ENCODE measurements around the gene STXBP5L.
"Not testable (repeated sequence)": the region's sequence is repeated elsewhere in the genome, so short reads cannot be mapped to it uniquely, and the experiment has no call there.

Gene STXBP5L

GRCh38 chr3:121398051-121398450 is 490.0 kb downstream of the STXBP5L start:
- not testable (repeated sequence) for H2AK5ac ChIP-seq (ENCODE audit: low read length, severe bottlenecking); H3K4me2 ChIP-seq (ENCODE audit: low read length, poor library complexity, severe bottlenecking); H4K8ac ChIP-seq (ENCODE audit: low read length); H2BK15ac ChIP-seq (ENCODE audit: low read depth, poor library complexity, severe bottlenecking); H3K4me1 ChIP-seq (ENCODE audit: control insufficient read depth, insufficient read depth, low read depth, low read length); H3K4ac ChIP-seq (ENCODE audit: low read depth in 1 of 2, low read length in 2 of 2); H2AFZ ChIP-seq (ENCODE audit: low read depth, low read length); H3K23ac ChIP-seq (ENCODE audit: low read length in 2 of 2); H3K18ac ChIP-seq (ENCODE audit: low read depth in 1 of 2, low read length in 2 of 2); H3K9ac ChIP-seq (ENCODE audit: low read length); H3K27ac ChIP-seq (ENCODE audit: low read length, poor library complexity, severe bottlenecking); H3K14ac ChIP-seq (ENCODE audit: low read length in 2 of 2); H2BK5ac ChIP-seq (ENCODE audit: low read depth, low read length, poor library complexity, severe bottlenecking); H3K36me3 ChIP-seq (ENCODE audit: control insufficient read depth in 1 of 2, insufficient read depth in 2 of 2, low read depth in 1 of 2, low read length in 2 of 2); H4K91ac ChIP-seq (ENCODE audit: low read length); H3K27me3 ChIP-seq (ENCODE audit: control insufficient read depth in 1 of 2, insufficient read depth in 1 of 2, low read length in 2 of 2); H3K79me1 ChIP-seq (replicated peaks; ENCODE audit: low read length, poor library complexity, severe bottlenecking); H3K4me3 ChIP-seq (ENCODE audit: insufficient read depth in 1 of 2, low read depth in 1 of 2, low read length in 2 of 2); H2BK120ac ChIP-seq (ENCODE audit: low read depth, low read length); DNase-seq; H2BK12ac ChIP-seq (ENCODE audit: low read length in 2 of 2); H3K9me3 ChIP-seq (ENCODE audit: control insufficient read depth, low read length)
- WGBS, result 97% methylated on average over 6 of the region's 8 CpGs

GRCh38 chr3:121399820-121400219 is 491.8 kb downstream of the STXBP5L start:
- H3K4me3 ChIP-seq (ENCODE audit: insufficient read depth in 1 of 2, low read depth in 1 of 2, low read length in 2 of 2), result no peak overlapping the region
- H3K18ac ChIP-seq (ENCODE audit: low read depth in 1 of 2, low read length in 2 of 2), result no peak overlapping the region
- no peak overlapping the region for H4K8ac ChIP-seq (ENCODE audit: low read length)
- H3K23ac ChIP-seq (ENCODE audit: low read length in 2 of 2), result no peak overlapping the region
- no peaks in the 10 kb centered on the region for H3K36me3 ChIP-seq (ENCODE audit: control insufficient read depth in 1 of 2, insufficient read depth in 2 of 2, low read depth in 1 of 2, low read length in 2 of 2)
- H3K4me1 ChIP-seq (ENCODE audit: control insufficient read depth, insufficient read depth, low read depth, low read length), result no peaks in the 10 kb centered on the region
- no peak overlapping the region for H3K4ac ChIP-seq (ENCODE audit: low read depth in 1 of 2, low read length in 2 of 2)
- no peak overlapping the region for H2BK12ac ChIP-seq (ENCODE audit: low read length in 2 of 2)
- H2AK5ac ChIP-seq (ENCODE audit: low read length, severe bottlenecking), result no peak overlapping the region
- H3K14ac ChIP-seq (ENCODE audit: low read length in 2 of 2), result no peak overlapping the region
- no peak overlapping the region for H3K27ac ChIP-seq (ENCODE audit: low read length, poor library complexity, severe bottlenecking)
- H2BK120ac ChIP-seq (ENCODE audit: low read depth, low read length), result no peak overlapping the region
- no peak for DNase-seq
- no peak overlapping the region for H3K9ac ChIP-seq (ENCODE audit: low read length)
- H3K79me1 ChIP-seq (replicated peaks; ENCODE audit: low read length, poor library complexity, severe bottlenecking), result no peaks in the 10 kb centered on the region
- no peak overlapping the region for H4K91ac ChIP-seq (ENCODE audit: low read length)
- no peak overlapping the region for H2AFZ ChIP-seq (ENCODE audit: low read depth, low read length)
- H3K9me3 ChIP-seq (ENCODE audit: control insufficient read depth, low read length), result no peaks in the 10 kb centered on the region
- H3K4me2 ChIP-seq (ENCODE audit: low read length, poor library complexity, severe bottlenecking), result no peak overlapping the region
- H2BK15ac ChIP-seq (ENCODE audit: low read depth, poor library complexity, severe bottlenecking), result no peak overlapping the region
- H2BK5ac ChIP-seq (ENCODE audit: low read depth, low read length, poor library complexity, severe bottlenecking), result no peak overlapping the region
- H3K27me3 ChIP-seq (ENCODE audit: control insufficient read depth in 1 of 2, insufficient read depth in 1 of 2, low read length in 2 of 2), result no peaks in the 10 kb centered on the region

- no peak for DNase-seq
- Histone ChIP-seq H3K9me3 (ENCODE audit: control insufficient read depth, low read length) (no peaks in the 10 kb centered on the region), H3K14ac (ENCODE audit: low read length in 2 of 2) (no peak overlapping the region), H4K91ac (ENCODE audit: low read length) (no peak overlapping the region), H3K4me3 (ENCODE audit: insufficient read depth in 1 of 2, low read depth in 1 of 2, low read length in 2 of 2) (no peak overlapping the region), H4K8ac (ENCODE audit: low read length) (no peak overlapping the region), H2BK5ac (ENCODE audit: low read depth, low read length, poor library complexity, severe bottlenecking) (no peak overlapping the region), H3K18ac (ENCODE audit: low read depth in 1 of 2, low read length in 2 of 2) (no peak overlapping the region), H3K79me1 (replicated peaks; ENCODE audit: low read length, poor library complexity, severe bottlenecking) (no peaks in the 10 kb centered on the region), H2BK120ac (ENCODE audit: low read depth, low read length) (no peak overlapping the region), H3K4me1 (ENCODE audit: control insufficient read depth, insufficient read depth, low read depth, low read length) (no peaks in the 10 kb centered on the region), H3K27me3 (ENCODE audit: control insufficient read depth in 1 of 2, insufficient read depth in 1 of 2, low read length in 2 of 2) (no peaks in the 10 kb centered on the region), H3K4ac (ENCODE audit: low read depth in 1 of 2, low read length in 2 of 2) (no peak overlapping the region), H2BK12ac (ENCODE audit: low read length in 2 of 2) (no peak overlapping the region), H3K36me3 (ENCODE audit: control insufficient read depth in 1 of 2, insufficient read depth in 2 of 2, low read depth in 1 of 2, low read length in 2 of 2) (no peaks in the 10 kb centered on the region), H3K9ac (ENCODE audit: low read length) (no peak overlapping the region), H2BK15ac (ENCODE audit: low read depth, poor library complexity, severe bottlenecking) (no peak overlapping the region), H3K23ac (ENCODE audit: low read length in 2 of 2) (no peak overlapping the region), H3K4me2 (ENCODE audit: low read length, poor library complexity, severe bottlenecking) (no peak overlapping the region), H3K27ac (ENCODE audit: low read length, poor library complexity, severe bottlenecking) (no peak overlapping the region), H2AFZ (ENCODE audit: low read depth, low read length) (no peak overlapping the region), H2AK5ac (ENCODE audit: low read length, severe bottlenecking) (no peak overlapping the region)
- no CpG with 5 or more reads among the region's 1 CpG for WGBS
Observed at GRCh38 chr3:121405631-121406030, 497.6 kb downstream of the STXBP5L start.

GRCh38 chr3:121411523-121411922 is 503.5 kb downstream of the STXBP5L start:
- H2AFZ ChIP-seq (ENCODE audit: low read depth, low read length), result no peak overlapping the region
- H3K23ac ChIP-seq (ENCODE audit: low read length in 2 of 2), result no peak overlapping the region
- H3K4ac ChIP-seq (ENCODE audit: low read depth in 1 of 2, low read length in 2 of 2), result no peak overlapping the region
- no CpG with 5 or more reads among the region's 1 CpG for WGBS
- no peak overlapping the region for H2BK5ac ChIP-seq (ENCODE audit: low read depth, low read length, poor library complexity, severe bottlenecking)
- H3K9ac ChIP-seq (ENCODE audit: low read length), result no peak overlapping the region
- no peaks in the 10 kb centered on the region for H3K4me1 ChIP-seq (ENCODE audit: control insufficient read depth, insufficient read depth, low read depth, low read length)
- H3K4me2 ChIP-seq (ENCODE audit: low read length, poor library complexity, severe bottlenecking), result no peak overlapping the region
- no peak overlapping the region for H3K27ac ChIP-seq (ENCODE audit: low read length, poor library complexity, severe bottlenecking)
- no peak overlapping the region for H2AK5ac ChIP-seq (ENCODE audit: low read length, severe bottlenecking)
- H3K36me3 ChIP-seq (ENCODE audit: control insufficient read depth in 1 of 2, insufficient read depth in 2 of 2, low read depth in 1 of 2, low read length in 2 of 2), result no peaks in the 10 kb centered on the region
- no peak overlapping the region for H3K18ac ChIP-seq (ENCODE audit: low read depth in 1 of 2, low read length in 2 of 2)
- DNase-seq, result no peak
- no peak overlapping the region for H4K91ac ChIP-seq (ENCODE audit: low read length)
- no peak overlapping the region for H3K14ac ChIP-seq (ENCODE audit: low read length in 2 of 2)
- no peak overlapping the region for H2BK120ac ChIP-seq (ENCODE audit: low read depth, low read length)
- no peak overlapping the region for H3K4me3 ChIP-seq (ENCODE audit: insufficient read depth in 1 of 2, low read depth in 1 of 2, low read length in 2 of 2)
- no peaks in the 10 kb centered on the region for H3K9me3 ChIP-seq (ENCODE audit: control insufficient read depth, low read length)
- H2BK15ac ChIP-seq (ENCODE audit: low read depth, poor library complexity, severe bottlenecking), result no peak overlapping the region
- H3K79me1 ChIP-seq (replicated peaks; ENCODE audit: low read length, poor library complexity, severe bottlenecking), result no peaks in the 10 kb centered on the region
- H4K8ac ChIP-seq (ENCODE audit: low read length), result no peak overlapping the region
- no peaks in the 10 kb centered on the region for H3K27me3 ChIP-seq (ENCODE audit: control insufficient read depth in 1 of 2, insufficient read depth in 1 of 2, low read length in 2 of 2)
- no peak overlapping the region for H2BK12ac ChIP-seq (ENCODE audit: low read length in 2 of 2)

Measured in mesenchymal stem cell (in vitro differentiated cells and primary cell).